Breast epithelium (tissue), 4 donors: ENCODE measurements around the gene IGFN1. TPM values are rescaled to one million over a fixed set of nuclear protein-coding genes. Genes with fewer than 3 reads are reported as not detected.

ENCODE experiments used
- DNase-seq, 2 donors: peaks; one replicate each; pipeline ENCODE4 v3.0.0-alpha.2; 2019; ENCODE audit warnings: low spot score in 2 of 2
- H3K27ac ChIP-seq, 2 donors: fragments of 200-600 bp; sonication (generic) in 1 of 2; one replicate each; pipeline ENCODE4 v1.5.1; 2016 to 2019; ENCODE audit warnings: mild to moderate bottlenecking in 1 of 2
- H3K27me3 ChIP-seq, 2 donors: fragments of 200-600 bp; sonication (generic) in 1 of 2; one replicate each; pipeline versions ENCODE4 v1.5.1 to v1.6.0; 2017 to 2019; ENCODE audit warnings: control low read depth in 1 of 2, mild to moderate bottlenecking in 1 of 2
- H3K36me3 ChIP-seq: fragments of 200-600 bp; one replicate; pipeline ENCODE4 v1.5.1; 2019
- H3K4me1 ChIP-seq, 2 donors: fragments of 200-600 bp; sonication (generic); one replicate each; pipeline ENCODE4 v1.5.1; 2016 to 2019; ENCODE audit warnings: control low read depth in 1 of 2
- H3K4me3 ChIP-seq, 3 donors: fragments of 200-600 bp; sonication (generic); 1 replicate in 2 of 3; 2 replicates in 1 of 3; pipeline ENCODE4 v1.5.1; 2016 to 2019; ENCODE audit warnings: mild to moderate bottlenecking in 3 of 3, moderate library complexity in 2 of 3
- H3K9me3 ChIP-seq, 2 donors: fragments of 200-600 bp; sonication (generic) in 1 of 2; one replicate each; pipeline ENCODE4 v1.5.1; 2016 to 2019; ENCODE audit warnings: control low read depth in 1 of 2
- POLR2A ChIP-seq: fragments of 450-650 bp; IDR thresholded peaks from one replicate; pipeline ENCODE4 v1.6.1; 2016; ENCODE audit warnings: antibody characterized with exemption, mild to moderate bottlenecking, moderate library complexity
- POLR2AphosphoS5 ChIP-seq, 3 donors: sonication (generic); formaldehyde crosslinking; IDR thresholded peaks; one replicate each; pipeline ENCODE4 v1.6.1; 2017; ENCODE audit warnings: antibody characterized with exemption in 3 of 3
- intact Hi-C: fragments of 100-400 bp; cut with DNase I; formaldehyde crosslinking; loops from one replicate; pipeline ENCODE4 v1.15.1; 2023; ENCODE audit warnings: low total_unique reads
- total RNA-seq, 3 donors: library from RNA; depleted of rRNA; stranded (reverse); fragments of >200 nt; gene quantifications; one replicate each; pipeline ENCODE4 v1.1.0, GENCODE V29; 2016
- TF ChIP-seq, protein P1 (sequence below), 3 donors: fragments of 450-650 bp; IDR thresholded peaks; one replicate each; pipeline ENCODE4 v1.5.1; 2016 to 2017; ENCODE audit warnings: antibody characterized with exemption in 3 of 3, mild to moderate bottlenecking in 3 of 3, moderate library complexity in 3 of 3

The IGFN1 gene
- total RNA-seq, 3 donors from 2014 or later, result 0.33 to 1.3 (median 0.59) TPM

- H3K4me3 ChIP-seq, result no peak overlapping the region
- no peak overlapping the region for H3K27ac ChIP-seq
- DNase-seq, result no peak
- no peaks in the 10 kb centered on the region for H3K9me3 ChIP-seq
- no peaks in the 10 kb centered on the region for H3K4me1 ChIP-seq
- no peaks in the 10 kb centered on the region for H3K27me3 ChIP-seq
- H3K36me3 ChIP-seq, result no peaks in the 10 kb centered on the region
- TF ChIP-seq, protein P1, sequence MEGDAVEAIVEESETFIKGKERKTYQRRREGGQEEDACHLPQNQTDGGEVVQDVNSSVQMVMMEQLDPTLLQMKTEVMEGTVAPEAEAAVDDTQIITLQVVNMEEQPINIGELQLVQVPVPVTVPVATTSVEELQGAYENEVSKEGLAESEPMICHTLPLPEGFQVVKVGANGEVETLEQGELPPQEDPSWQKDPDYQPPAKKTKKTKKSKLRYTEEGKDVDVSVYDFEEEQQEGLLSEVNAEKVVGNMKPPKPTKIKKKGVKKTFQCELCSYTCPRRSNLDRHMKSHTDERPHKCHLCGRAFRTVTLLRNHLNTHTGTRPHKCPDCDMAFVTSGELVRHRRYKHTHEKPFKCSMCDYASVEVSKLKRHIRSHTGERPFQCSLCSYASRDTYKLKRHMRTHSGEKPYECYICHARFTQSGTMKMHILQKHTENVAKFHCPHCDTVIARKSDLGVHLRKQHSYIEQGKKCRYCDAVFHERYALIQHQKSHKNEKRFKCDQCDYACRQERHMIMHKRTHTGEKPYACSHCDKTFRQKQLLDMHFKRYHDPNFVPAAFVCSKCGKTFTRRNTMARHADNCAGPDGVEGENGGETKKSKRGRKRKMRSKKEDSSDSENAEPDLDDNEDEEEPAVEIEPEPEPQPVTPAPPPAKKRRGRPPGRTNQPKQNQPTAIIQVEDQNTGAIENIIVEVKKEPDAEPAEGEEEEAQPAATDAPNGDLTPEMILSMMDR (IDR thresholded peaks at IDR 0.05), result no peak
- TF ChIP-seq POLR2A, result no peak
- no peak for TF ChIP-seq POLR2AphosphoS5 (IDR thresholded peaks at IDR 0.05)
- intact Hi-C loops, result no loop called here
Measured at GRCh38 chr1:201185123-201185453, 5.5 kb upstream of the IGFN1 start.

DNA sequence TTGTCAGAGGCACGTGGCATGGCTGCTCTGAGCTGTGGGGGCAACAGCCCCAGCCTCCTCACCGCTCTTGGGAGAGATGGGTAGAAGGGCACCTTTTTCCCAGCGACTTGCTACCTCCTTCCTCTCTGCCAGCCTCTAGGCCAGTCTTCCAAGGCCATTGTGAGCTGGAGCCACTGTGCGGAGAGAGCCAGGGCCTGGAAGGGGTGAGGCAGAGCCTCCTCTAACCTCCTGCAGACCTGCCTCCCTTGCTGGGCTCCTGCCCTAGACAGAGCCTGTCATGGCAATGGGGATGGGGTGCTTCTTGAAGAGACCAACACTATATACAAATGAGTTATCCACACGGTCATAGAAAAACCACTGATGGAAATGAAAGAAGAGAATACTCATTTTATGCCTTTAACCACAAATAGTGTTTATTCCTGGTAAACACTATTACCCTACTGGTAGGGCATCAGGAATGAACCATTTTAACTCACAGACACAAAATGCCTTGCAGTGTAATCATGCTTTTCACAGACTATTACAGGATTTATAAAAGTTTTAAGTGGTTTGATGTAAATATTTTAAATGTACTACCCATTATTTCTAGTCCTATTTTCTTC lies 5.0 kb upstream of the IGFN1 start:
- no peak for TF ChIP-seq POLR2A
- no peak for TF ChIP-seq POLR2AphosphoS5 (IDR thresholded peaks at IDR 0.05)
- TF ChIP-seq, protein P1 (IDR thresholded peaks at IDR 0.05), result no peak
- Histone ChIP-seq H3K4me1 (no peaks in the 10 kb centered on the region), H3K9me3 (no peaks in the 10 kb centered on the region), H3K36me3 (no peaks in the 10 kb centered on the region), H3K27ac (no peak overlapping the region), H3K4me3 (no peak overlapping the region), H3K27me3 (no peaks in the 10 kb centered on the region)
- DNase-seq, result no peak
- intact Hi-C loops, result no loop called here

DNA sequence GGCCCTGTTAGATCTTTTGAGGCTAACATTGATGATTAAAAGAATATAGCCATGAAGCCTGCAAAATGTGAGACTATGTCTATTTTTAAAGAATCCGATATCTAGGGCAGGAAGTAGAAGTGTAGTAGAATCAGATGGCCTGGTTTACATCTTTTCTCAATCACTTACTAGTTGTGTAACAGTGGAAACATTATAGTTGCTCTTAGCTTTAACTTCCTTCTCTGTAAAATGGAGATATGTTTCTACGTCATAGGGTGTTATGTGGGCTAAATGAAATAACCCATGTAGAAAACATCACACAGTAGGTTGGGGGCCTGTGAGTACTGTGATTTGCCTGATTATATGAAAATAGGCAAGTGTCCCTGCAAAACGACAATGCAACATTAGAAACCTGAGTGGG lies 4.4 kb upstream of the IGFN1 start:
- H3K4me1 ChIP-seq, result no peaks in the 10 kb centered on the region
- H3K27ac ChIP-seq, result no peak overlapping the region
- H3K9me3 ChIP-seq, result no peaks in the 10 kb centered on the region
- intact Hi-C loops, result no loop called here
- no peaks in the 10 kb centered on the region for H3K27me3 ChIP-seq
- no peak overlapping the region for H3K4me3 ChIP-seq
- H3K36me3 ChIP-seq, result no peaks in the 10 kb centered on the region
- no peak for DNase-seq
- TF ChIP-seq, protein P1 (IDR thresholded peaks at IDR 0.05), result no peak
- TF ChIP-seq POLR2AphosphoS5 (IDR thresholded peaks at IDR 0.05) (no peak), POLR2A (no peak)

- Histone ChIP-seq H3K36me3 (no peaks in the 10 kb centered on the region), H3K27ac (no peak overlapping the region), H3K4me1 (no peaks in the 10 kb centered on the region), H3K4me3 (no peak overlapping the region), H3K27me3 (no peaks in the 10 kb centered on the region), H3K9me3 (no peaks in the 10 kb centered on the region)
- intact Hi-C loops, result no loop called here
- TF ChIP-seq POLR2AphosphoS5 (IDR thresholded peaks at IDR 0.05) (no peak), POLR2A (no peak)
- TF ChIP-seq, protein P1 (IDR thresholded peaks at IDR 0.05), result no peak
- no peak for DNase-seq
Measured at GRCh38 chr1:201189085-201189484, 1.5 kb upstream of the IGFN1 start.

GRCh38 chr1:201190005-201190404 lies 619 bp upstream of the IGFN1 start:
- Histone ChIP-seq H3K4me3 (no peak overlapping the region), H3K9me3 (no peaks in the 10 kb centered on the region), H3K36me3 (no peaks in the 10 kb centered on the region), H3K27me3 (no peaks in the 10 kb centered on the region), H3K4me1 (no peaks in the 10 kb centered on the region), H3K27ac (no peak overlapping the region)
- intact Hi-C loops, result no loop called here
- no peak for TF ChIP-seq POLR2A
- TF ChIP-seq POLR2AphosphoS5 (IDR thresholded peaks at IDR 0.05), result no peak
- TF ChIP-seq, protein P1 (IDR thresholded peaks at IDR 0.05), result no peak
- no peak for DNase-seq
